ENCODE data around the gene KRTAP5-6.
A peak's percentile ranks its signal among the peaks of the same experiment; 100 is the strongest.

The KRTAP5-6 gene

GRCh38 chr11:1703146-1703545 is 6.2 kb downstream of the KRTAP5-6 start:
- no peak for DNase-seq

GRCh38 chr11:1705126-1706052 is 8.4 kb downstream of the KRTAP5-6 start:
- no peak for DNase-seq

- DNase-seq = no peak
Observed at GRCh38 chr11:1706634-1707400, 9.8 kb downstream of the KRTAP5-6 start.

DNA sequence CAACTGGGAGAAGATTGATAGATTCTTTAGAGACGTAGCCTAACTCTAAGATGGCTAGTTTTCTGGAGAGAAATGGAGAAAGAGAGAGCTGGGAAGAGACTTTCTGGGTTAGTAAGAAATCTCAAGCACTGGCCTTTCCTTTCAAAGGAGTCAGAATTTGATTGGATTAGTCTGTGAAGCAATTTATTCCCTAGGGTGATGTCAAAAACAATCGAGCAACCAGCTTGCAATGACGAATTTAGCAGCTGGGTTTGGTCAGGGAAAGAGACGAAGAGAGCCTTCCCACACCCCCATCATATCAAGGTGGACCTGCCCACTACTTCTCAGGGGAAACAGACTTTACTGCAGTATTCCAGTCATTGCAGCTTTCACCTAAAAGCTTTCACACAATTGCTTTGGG is 10.8 kb downstream of the KRTAP5-6 start:
- no peak for DNase-seq

GRCh38 chr11:1708716-1709115 is 11.7 kb downstream of the KRTAP5-6 start:
- DNase-seq = no peak

DNA sequence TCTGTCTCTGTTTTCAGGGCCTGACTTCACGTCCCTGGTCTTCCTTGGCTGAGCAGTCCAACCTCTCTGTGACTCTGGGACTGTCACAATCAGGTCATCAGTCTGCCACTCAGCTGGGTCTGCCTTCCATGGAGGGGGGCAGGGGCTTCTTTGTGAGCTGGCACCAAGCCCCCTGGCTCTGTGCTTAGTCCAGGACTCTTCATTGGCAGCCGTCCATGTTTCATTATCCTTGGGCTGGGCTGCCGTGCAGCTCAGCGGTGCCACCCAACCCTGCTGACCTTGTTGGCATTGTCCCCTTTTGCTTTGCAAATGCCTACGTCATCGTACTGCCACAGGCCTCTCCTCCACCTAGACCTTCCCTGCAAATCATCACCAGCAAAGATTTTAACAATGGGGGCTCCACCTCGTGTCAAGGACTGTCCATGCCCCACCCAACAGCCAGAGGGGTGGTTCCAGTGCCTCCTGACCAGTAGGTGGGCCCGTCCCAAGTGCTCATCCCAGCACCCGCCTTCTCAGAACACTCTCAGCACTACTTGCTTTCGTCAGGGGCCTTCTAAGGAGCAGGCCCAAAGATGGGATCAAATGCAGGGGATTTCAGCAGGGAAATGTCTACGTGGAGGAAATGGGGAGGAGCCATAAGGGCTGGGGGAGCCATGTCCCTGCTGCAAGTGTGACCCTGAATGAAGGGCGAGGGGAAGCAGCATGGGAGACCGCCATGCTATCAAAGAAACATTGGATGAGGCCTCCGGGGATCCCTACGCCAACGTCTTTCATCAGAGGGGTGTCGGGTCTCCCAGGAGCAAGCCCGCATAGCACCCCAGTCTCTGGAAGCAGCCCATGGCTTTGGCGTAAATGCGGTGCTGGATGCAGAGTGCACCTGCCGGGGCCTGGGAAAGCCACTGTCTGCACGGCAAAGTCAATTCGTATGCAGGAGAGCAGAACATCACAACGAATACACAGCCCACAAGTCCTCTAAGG is 18.2 kb downstream of the KRTAP5-6 start:
- DNase-seq = no peak

- DNase-seq = no peak
Observed at GRCh38 chr11:1717745-1718144, 20.8 kb downstream of the KRTAP5-6 start.

DNA sequence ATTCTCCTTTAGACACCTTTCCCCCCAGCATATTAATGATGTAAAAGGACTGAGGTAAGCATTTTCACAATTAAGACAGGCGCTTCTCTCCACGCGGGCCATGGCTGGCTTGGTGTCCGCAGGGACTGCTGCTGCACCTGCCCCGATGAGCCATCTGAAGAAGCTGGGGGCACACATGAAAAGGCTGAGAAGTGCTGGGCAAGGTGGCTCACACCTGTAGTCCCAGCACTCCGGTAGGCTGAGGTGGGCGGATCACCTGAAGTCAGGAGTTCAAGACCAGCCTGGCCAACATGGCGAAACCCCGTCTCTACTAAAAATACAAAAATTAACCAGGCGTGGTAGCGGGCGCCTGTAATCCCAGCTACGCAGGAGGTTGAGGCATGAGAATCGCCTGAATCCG is 21.3 kb downstream of the KRTAP5-6 start:
- DNase-seq = no peak

DNA sequence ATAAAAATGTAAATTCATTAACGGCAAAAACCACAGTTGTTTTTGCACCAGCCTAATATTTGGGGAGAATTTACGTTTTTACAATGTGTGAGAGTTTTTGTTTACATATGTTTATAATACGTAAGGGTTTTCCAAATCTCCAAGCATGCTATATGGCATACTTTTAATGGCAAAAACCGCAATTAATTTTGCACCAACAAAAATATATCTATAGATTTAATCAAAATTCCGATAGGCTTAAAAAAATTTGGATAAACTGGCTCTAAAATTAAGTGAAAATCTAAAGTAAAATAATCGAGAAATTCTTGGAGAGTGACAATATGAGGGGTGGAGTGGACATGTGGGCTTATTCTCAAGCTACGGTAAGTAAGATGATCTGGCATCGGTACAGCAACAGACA is 22.8 kb downstream of the KRTAP5-6 start:
- no peak for DNase-seq

DNA sequence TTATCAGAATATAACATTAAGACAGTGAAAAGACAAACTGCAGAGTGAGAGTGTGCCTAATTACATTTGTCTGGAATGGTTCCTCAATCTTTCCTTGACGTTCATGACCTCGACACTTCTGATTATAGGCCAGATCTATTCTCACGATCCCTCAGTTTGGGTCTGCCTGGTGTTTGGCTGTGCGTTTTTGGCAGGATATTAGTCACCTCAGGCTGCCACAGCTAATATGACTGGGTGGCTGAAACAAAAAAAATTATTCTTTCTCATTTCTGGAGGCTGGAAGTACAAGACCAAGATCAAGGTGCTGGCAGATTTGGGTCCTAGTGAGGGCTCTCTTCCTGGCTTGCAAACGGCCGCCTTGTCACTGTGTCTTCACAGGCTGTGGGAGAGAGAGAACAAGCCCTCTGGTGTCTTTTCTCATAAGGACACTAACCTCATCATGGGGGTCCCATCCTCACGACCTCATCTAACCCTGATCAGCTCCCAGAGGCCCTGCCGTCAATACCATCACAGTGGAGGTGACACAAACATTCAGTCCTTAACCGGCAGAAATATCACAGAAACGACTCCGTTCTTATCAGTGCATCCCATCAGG is 30.2 kb downstream of the KRTAP5-6 start:
- no peak for DNase-seq

- DNase-seq = no peak
Observed at GRCh38 chr11:1727861-1728260, 30.9 kb downstream of the KRTAP5-6 start.

DNA sequence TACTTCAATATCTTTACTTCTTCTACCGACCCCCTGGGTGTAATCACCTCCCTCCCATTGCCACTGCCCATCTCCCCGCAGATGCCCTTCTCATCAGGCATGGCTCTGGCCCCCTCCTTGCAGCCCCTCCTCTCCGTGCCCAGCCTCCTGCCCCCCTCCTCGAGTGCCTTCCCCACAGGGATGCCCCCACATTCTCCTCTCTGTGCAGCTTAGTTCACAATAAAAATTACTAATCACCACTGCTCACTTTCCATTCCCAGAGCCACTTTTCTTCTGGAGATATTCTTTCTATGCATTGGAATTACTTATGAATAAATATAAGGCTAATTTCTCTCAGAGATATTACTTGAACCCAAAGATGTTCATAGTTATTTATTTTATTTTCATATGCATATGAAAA is 31.3 kb downstream of the KRTAP5-6 start:
- DNase-seq = no peak

- peak; percentile 32 for DNase-seq
Observed at GRCh38 chr11:1728931-1729691, 32.1 kb downstream of the KRTAP5-6 start.

DNA sequence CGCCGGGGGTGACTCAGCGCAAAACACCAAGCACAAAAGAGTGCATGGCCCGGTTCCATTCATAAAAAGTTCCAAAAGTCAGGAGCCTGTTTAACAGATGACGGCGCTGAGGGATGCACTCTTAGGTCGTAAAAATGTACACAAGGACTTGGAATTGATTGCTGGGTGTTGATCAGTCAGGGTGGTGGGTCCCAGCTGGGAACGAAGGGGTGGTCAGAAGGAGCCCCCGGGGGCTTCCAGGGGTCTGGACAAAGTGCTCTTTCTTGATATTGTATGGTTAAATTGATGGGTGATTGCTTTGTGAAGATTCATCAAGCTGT is 32.7 kb downstream of the KRTAP5-6 start:
- no peak for DNase-seq

GRCh38 chr11:1730059-1730629 is 33.1 kb downstream of the KRTAP5-6 start:
- no peak for DNase-seq

GRCh38 chr11:1731451-1732059 is 34.6 kb downstream of the KRTAP5-6 start:
- no peak for DNase-seq

DNA sequence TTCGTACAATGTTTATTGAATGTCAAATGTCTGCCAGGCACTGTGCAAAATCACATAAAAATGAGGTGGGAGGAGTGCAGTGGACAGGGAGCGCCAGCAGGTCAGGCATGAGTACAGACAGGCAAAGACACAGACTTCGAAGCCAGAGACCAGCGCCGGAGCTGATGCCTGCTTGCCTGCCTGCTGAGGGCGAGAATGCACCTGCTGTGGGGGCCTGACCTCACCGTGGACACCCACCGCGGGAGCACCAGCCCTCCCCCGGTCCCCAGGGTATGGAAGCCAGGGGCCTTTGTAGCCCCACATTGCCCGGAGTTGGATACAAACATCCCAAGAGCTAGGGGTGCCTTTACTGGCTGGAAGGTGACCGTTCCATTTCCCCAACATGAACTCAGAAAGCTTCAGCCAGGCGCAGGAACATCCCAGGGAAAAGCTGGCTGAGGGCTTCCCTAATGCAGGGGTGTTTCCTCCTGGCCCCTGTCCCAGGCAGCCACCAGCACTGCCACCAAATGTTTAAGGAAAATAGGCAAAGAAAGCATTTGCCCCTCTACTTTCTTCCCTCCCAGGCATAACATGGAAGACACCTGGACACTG is 35.5 kb downstream of the KRTAP5-6 start:
- DNase-seq = no peak

DNA sequence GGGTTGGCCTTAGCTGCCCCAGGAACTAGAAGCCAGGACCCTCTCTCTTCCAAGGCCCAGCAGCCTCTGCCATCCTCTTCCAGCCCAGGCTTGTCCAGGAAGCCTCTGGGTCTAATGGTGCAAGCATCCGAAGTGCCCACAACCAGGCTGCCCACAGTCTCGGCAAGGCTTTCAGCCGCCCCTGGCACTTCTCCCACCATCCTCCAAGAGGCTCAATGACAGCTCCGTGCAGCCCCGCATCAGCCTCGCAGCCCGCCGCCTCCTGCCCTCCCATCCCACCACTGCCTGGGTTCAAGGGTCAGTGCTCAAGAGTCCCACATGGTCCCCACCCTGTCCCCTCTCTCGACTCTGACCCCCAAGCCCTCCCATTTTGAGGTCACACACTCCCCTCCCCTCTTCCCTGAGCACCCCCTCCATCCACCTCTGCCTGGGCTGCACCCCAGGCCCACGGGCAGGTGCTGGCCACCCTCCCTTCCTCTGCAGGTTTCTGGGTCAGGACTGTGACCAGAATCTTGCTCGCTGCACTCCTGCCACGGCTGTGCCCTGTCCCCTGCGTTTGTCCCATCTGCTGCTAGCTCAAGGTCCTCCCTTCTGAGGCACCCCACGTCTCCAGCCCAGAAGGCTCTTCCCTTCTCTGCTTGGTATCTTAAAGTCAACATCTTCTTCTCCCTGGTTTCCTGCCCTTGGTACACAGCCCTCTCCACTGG is 36.2 kb downstream of the KRTAP5-6 start:
- no peak for DNase-seq

GRCh38 chr11:1733716-1734640 is 37.0 kb downstream of the KRTAP5-6 start:
- DNase-seq = no peak
